HEK293 (cell line): ENCODE data around the gene C3orf52.

ENCODE experiments used
- ATF2 ChIP-seq: fragments of 450-650 bp; formaldehyde crosslinking; IDR thresholded peaks from 2 replicates; pipeline ENCODE4 v1.5.1; 2016; ENCODE audit warnings: missing biosample characterization, missing genetic modification characterization, low read depth
- GFI1B ChIP-seq: fragments of 450-650 bp; formaldehyde crosslinking; IDR thresholded peaks from 2 replicates; pipeline ENCODE4 v1.5.1; 2016; ENCODE audit warnings: missing biosample characterization, missing genetic modification characterization
- GLIS1 ChIP-seq: fragments of 450-650 bp; formaldehyde crosslinking; IDR thresholded peaks from 2 replicates; pipeline ENCODE4 v1.5.1; 2016; ENCODE audit warnings: missing biosample characterization, missing genetic modification characterization
- KLF7 ChIP-seq: fragments of 450-650 bp; formaldehyde crosslinking; IDR thresholded peaks from 2 replicates; pipeline ENCODE4 v1.5.1; 2016; ENCODE audit warnings: missing biosample characterization, missing genetic modification characterization, borderline replicate concordance
- MYNN ChIP-seq: fragments of 450-650 bp; formaldehyde crosslinking; IDR thresholded peaks from 2 replicates; pipeline ENCODE4 v1.5.1; 2016; ENCODE audit warnings: missing biosample characterization, missing genetic modification characterization, borderline replicate concordance
- OSR2 ChIP-seq: fragments of 450-650 bp; formaldehyde crosslinking; IDR thresholded peaks from 2 replicates; pipeline ENCODE4 v1.5.1; 2016; ENCODE audit warnings: missing biosample characterization, missing genetic modification characterization
- PRDM1 ChIP-seq: fragments of 450-650 bp; formaldehyde crosslinking; IDR thresholded peaks from 2 replicates; pipeline ENCODE4; 2016; ENCODE audit warnings: missing biosample characterization, missing genetic modification characterization
- ZBTB44 ChIP-seq: fragments of 450-650 bp; IDR thresholded peaks from 2 replicates; pipeline ENCODE4 v1.5.1; 2018; ENCODE audit warnings: missing biosample characterization, mild to moderate bottlenecking, missing genetic modification characterization
- ZBTB48 ChIP-seq: fragments of 450-650 bp; formaldehyde crosslinking; IDR thresholded peaks from 2 replicates; pipeline ENCODE4 v1.5.1; 2016; ENCODE audit warnings: missing biosample characterization, missing genetic modification characterization
- ZBTB49 ChIP-seq: fragments of 450-650 bp; formaldehyde crosslinking; IDR thresholded peaks from 2 replicates; pipeline ENCODE4 v1.5.1; 2016; ENCODE audit warnings: missing biosample characterization, missing genetic modification characterization, low read depth
- ZFP3 ChIP-seq: fragments of 450-650 bp; formaldehyde crosslinking; IDR thresholded peaks from 2 replicates; pipeline ENCODE4 v1.5.1; 2016; ENCODE audit warnings: low read depth, missing biosample characterization, missing genetic modification characterization
- ZFP41 ChIP-seq: fragments of 450-650 bp; formaldehyde crosslinking; IDR thresholded peaks from 2 replicates; pipeline ENCODE4 v1.5.1; 2016; ENCODE audit warnings: missing biosample characterization, missing genetic modification characterization, borderline replicate concordance
- ZNF169 ChIP-seq: fragments of 450-650 bp; formaldehyde crosslinking; IDR thresholded peaks from 2 replicates; pipeline ENCODE4 v1.5.1; 2016; ENCODE audit warnings: missing biosample characterization, missing genetic modification characterization
- ZNF350 ChIP-seq: fragments of 450-650 bp; formaldehyde crosslinking; IDR thresholded peaks from 2 replicates; pipeline ENCODE4 v1.5.0; 2017; ENCODE audit warnings: missing biosample characterization, mild to moderate bottlenecking, missing genetic modification characterization
- ZNF426 ChIP-seq: fragments of 450-650 bp; formaldehyde crosslinking; IDR thresholded peaks from 2 replicates; pipeline ENCODE4 v1.5.1; 2017; ENCODE audit warnings: missing biosample characterization, missing genetic modification characterization, mild to moderate bottlenecking, inconsistent platforms, moderate library complexity
- ZNF48 ChIP-seq: fragments of 450-650 bp; formaldehyde crosslinking; IDR thresholded peaks from 2 replicates; pipeline ENCODE4 v1.5.1; 2016; ENCODE audit warnings: missing biosample characterization, missing genetic modification characterization
- ZNF513 ChIP-seq: fragments of 450-650 bp; IDR thresholded peaks from 2 replicates; pipeline ENCODE4 v1.5.1; 2018; ENCODE audit warnings: missing biosample characterization, missing genetic modification characterization
- ZNF558 ChIP-seq: fragments of 450-650 bp; formaldehyde crosslinking; IDR thresholded peaks from 2 replicates; pipeline ENCODE4 v1.5.1; 2016; ENCODE audit warnings: missing biosample characterization, missing genetic modification characterization
- ZNF621 ChIP-seq: fragments of 450-650 bp; formaldehyde crosslinking; IDR thresholded peaks from 2 replicates; pipeline ENCODE4 v1.5.1; 2017; ENCODE audit warnings: missing biosample characterization, missing genetic modification characterization
- ZNF654 ChIP-seq: fragments of 450-650 bp; formaldehyde crosslinking; IDR thresholded peaks from 2 replicates; pipeline ENCODE4 v1.5.1; 2016; ENCODE audit warnings: low read depth, missing biosample characterization, missing genetic modification characterization
- ZNF664 ChIP-seq: fragments of 450-650 bp; formaldehyde crosslinking; IDR thresholded peaks from 2 replicates; pipeline ENCODE4 v1.5.1; 2016; ENCODE audit warnings: missing biosample characterization, missing genetic modification characterization
- ZNF707 ChIP-seq: fragments of 450-650 bp; formaldehyde crosslinking; IDR thresholded peaks from 2 replicates; pipeline ENCODE4 v1.5.1; 2016; ENCODE audit warnings: missing biosample characterization, missing genetic modification characterization
- ZNF768 ChIP-seq: fragments of 450-650 bp; formaldehyde crosslinking; IDR thresholded peaks from 2 replicates; pipeline ENCODE4 v1.5.1; 2018; ENCODE audit warnings: missing biosample characterization, mild to moderate bottlenecking, missing genetic modification characterization
- TF ChIP-seq, protein P1 (sequence below): fragments of 450-650 bp; formaldehyde crosslinking; IDR thresholded peaks from 2 replicates; pipeline ENCODE4 v1.5.1; 2017; ENCODE audit warnings: missing biosample characterization, missing genetic modification characterization
- TF ChIP-seq, protein P2 (sequence below): fragments of 450-650 bp; formaldehyde crosslinking; IDR thresholded peaks from 2 replicates; pipeline ENCODE4 v1.5.1; 2016; ENCODE audit warnings: missing biosample characterization, missing genetic modification characterization

C3orf52 gene

DNA sequence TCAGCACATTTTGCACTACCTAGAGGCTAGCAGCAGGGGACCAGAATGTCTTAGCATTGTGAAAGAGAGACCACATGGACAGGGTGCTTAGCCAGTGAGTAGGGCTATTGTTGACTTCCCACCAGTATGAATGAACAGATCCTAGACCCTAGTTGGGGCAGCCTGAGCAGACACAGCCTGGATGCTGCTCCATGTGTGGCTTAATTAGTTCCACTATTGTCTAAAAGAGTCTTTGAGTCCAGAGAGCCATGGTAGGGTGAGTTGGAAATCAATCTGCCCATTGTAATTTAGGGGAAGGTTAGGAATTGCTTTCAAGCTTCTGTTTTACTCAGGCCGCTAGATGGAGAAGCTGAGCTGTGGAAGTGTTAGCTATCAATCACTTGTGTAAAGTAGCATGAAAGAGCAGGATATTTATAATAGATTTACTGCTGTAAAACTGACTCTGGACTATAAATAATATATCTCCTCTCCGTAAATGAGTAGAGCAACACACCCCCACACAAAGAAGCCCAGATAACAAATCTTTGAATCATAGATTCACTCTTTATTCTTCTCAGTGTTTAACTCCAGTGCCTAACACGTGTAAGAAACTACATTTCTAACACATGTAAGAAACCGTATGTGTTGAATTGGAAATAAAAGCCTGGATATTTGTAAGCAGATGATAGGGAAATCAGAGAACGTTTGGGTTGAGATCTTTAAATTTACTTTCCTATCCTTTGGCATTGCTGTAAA is 50.9 kb downstream of the C3orf52 start (continued):
- no peak for TF ChIP-seq ZNF513 (tag by site-specific recombination)
- TF ChIP-seq ZNF621 (tag by site-specific recombination) = no peak
- TF ChIP-seq PRDM1 = no peak
- peak; percentile 41; the same call in 1 of the 2 replicates for TF ChIP-seq OSR2 (tag by site-specific recombination)
- no peak for TF ChIP-seq ZNF664 (tag by site-specific recombination)
- TF ChIP-seq ZNF707 (tag by site-specific recombination) = no peak
- TF ChIP-seq ZNF48 (tag by site-specific recombination) = no peak
- TF ChIP-seq ZFP41 (tag by site-specific recombination) = no peak
- TF ChIP-seq ZBTB44 (tag by site-specific recombination) = no peak
- no peak for TF ChIP-seq ZNF350 (tag by site-specific recombination)
- peak; percentile 6; the same call in 1 of the 2 replicates for TF ChIP-seq GLIS1
- no peak for TF ChIP-seq ZNF558 (tag by site-specific recombination)
- TF ChIP-seq ZNF768 = no peak
- no peak for TF ChIP-seq ZNF426 (tag by site-specific recombination)
- no peak for TF ChIP-seq MYNN
- TF ChIP-seq ATF2 (tag by site-specific recombination) = no peak
- no peak for TF ChIP-seq ZFP3
- TF ChIP-seq, protein P1, sequence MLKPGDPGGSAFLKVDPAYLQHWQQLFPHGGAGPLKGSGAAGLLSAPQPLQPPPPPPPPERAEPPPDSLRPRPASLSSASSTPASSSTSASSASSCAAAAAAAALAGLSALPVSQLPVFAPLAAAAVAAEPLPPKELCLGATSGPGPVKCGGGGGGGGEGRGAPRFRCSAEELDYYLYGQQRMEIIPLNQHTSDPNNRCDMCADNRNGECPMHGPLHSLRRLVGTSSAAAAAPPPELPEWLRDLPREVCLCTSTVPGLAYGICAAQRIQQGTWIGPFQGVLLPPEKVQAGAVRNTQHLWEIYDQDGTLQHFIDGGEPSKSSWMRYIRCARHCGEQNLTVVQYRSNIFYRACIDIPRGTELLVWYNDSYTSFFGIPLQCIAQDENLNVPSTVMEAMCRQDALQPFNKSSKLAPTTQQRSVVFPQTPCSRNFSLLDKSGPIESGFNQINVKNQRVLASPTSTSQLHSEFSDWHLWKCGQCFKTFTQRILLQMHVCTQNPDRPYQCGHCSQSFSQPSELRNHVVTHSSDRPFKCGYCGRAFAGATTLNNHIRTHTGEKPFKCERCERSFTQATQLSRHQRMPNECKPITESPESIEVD = peak; percentile 81
- TF ChIP-seq ZNF654 = peak; percentile 72
- TF ChIP-seq GFI1B (tag by site-specific recombination) = no peak
- no peak for TF ChIP-seq ZNF169 (tag by site-specific recombination)
- TF ChIP-seq, protein P2, sequence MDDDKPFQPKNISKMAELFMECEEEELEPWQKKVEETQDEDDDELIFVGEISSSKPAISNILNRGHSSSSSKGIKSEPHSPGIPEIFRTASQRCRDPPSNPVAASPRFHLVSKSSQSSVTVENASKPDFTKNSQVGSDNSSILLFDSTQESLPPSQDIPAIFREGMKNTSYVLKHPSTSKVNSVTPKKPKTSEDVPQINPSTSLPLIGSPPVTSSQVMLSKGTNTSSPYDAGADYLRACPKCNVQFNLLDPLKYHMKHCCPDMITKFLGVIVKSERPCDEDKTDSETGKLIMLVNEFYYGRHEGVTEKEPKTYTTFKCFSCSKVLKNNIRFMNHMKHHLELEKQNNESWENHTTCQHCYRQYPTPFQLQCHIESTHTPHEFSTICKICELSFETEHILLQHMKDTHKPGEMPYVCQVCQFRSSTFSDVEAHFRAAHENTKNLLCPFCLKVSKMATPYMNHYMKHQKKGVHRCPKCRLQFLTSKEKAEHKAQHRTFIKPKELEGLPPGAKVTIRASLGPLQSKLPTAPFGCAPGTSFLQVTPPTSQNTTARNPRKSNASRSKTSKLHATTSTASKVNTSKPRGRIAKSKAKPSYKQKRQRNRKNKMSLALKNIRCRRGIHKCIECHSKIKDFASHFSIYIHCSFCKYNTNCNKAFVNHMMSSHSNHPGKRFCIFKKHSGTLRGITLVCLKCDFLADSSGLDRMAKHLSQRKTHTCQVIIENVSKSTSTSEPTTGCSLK (tag by site-specific recombination) = no peak
- TF ChIP-seq ZBTB48 = no peak
- TF ChIP-seq ZBTB49 (tag by site-specific recombination) = no peak
- TF ChIP-seq KLF7 (tag by site-specific recombination) = no peak
